ENCODE data around the gene CAT.

DNA sequence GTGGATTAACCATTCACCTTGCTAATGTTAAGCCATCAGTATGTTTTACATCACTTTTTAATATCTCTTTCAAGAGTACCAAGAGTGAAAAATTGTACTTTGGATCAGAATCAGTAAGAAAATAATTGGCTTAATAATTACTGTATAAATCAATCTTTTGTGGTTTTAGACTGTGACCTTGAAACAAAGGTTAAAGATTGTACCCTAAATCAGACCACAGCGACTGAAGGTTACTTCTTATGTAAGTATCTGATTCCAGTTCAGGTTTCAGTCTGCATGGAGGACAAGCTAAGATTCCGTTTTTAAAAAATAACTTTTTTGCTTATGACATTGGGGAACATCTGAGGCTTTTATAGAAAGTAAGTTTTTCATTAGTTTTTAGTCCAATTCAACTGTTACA, 18.9 kb downstream of the CAT start:
- TF ChIP-seq, protein P1, sequence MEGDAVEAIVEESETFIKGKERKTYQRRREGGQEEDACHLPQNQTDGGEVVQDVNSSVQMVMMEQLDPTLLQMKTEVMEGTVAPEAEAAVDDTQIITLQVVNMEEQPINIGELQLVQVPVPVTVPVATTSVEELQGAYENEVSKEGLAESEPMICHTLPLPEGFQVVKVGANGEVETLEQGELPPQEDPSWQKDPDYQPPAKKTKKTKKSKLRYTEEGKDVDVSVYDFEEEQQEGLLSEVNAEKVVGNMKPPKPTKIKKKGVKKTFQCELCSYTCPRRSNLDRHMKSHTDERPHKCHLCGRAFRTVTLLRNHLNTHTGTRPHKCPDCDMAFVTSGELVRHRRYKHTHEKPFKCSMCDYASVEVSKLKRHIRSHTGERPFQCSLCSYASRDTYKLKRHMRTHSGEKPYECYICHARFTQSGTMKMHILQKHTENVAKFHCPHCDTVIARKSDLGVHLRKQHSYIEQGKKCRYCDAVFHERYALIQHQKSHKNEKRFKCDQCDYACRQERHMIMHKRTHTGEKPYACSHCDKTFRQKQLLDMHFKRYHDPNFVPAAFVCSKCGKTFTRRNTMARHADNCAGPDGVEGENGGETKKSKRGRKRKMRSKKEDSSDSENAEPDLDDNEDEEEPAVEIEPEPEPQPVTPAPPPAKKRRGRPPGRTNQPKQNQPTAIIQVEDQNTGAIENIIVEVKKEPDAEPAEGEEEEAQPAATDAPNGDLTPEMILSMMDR (IDR thresholded peaks at IDR 0.05; ENCODE audit: insufficient read depth, low read length): no peak
- TF ChIP-seq SPI1 (IDR thresholded peaks at IDR 0.05; ENCODE audit: borderline replicate concordance, low read depth) (no peak), GABPA (IDR thresholded peaks at IDR 0.05; ENCODE audit: low read depth) (no peak), POLR2AphosphoS5 (IDR thresholded peaks at IDR 0.05; ENCODE audit: low read depth) (no peak)
